HEK293 (cell line): ENCODE results near the gene STMND1.

Experiments
- CTCF ChIA-PET: fragments of 350-600 bp; formaldehyde crosslinking; extraction: SDS; loops from one replicate; lab custom pipeline; 2021; ENCODE audit warnings: antibody characterized with exemption; lab: Yijun Ruan, JAX
- POLR2A ChIA-PET: fragments of 300-600 bp; formaldehyde crosslinking; extraction: SDS; loops from one replicate; lab custom pipeline; 2020; ENCODE audit warnings: antibody characterized with exemption, inconsistent platforms; lab: Yijun Ruan, JAX
- H3K27ac ChIP-seq: fragments of 200-500 bp; sonication (Bioruptor generic); 2 replicates; pipeline ENCODE4 v1.5.1; 2014; ENCODE audit warnings: low read depth, low read length, control low read depth, inconsistent platforms; ENCODE audit errors: extremely low read depth
- H3K36me3 ChIP-seq, 2 experiments: fragments of 200-500 bp in 1 of 2; sonication (Bioruptor generic) in 1 of 2; 1 replicate in 1 of 2; 2 replicates in 1 of 2; pipeline ENCODE4 v1.5.1; 2014 to 2017; ENCODE audit warnings: inconsistent platforms in 2 of 2, low read length in 2 of 2; ENCODE audit not compliant: control insufficient read depth in 2 of 2, insufficient read depth in 1 of 2
- H3K4me1 ChIP-seq: fragments of 200-500 bp; sonication (Bioruptor generic); 2 replicates; pipeline ENCODE4 v1.5.1; 2014; ENCODE audit warnings: mild to moderate bottlenecking, low read length, inconsistent platforms; ENCODE audit not compliant: control insufficient read depth, insufficient read depth
- H3K4me3 ChIP-seq: 2 replicates; pipeline ENCODE4 v1.5.1; 2011; ENCODE audit warnings: low read depth, mild to moderate bottlenecking, control low read depth, low read length, moderate library complexity
- H3K9me3 ChIP-seq: fragments of 200-500 bp; sonication (Bioruptor generic); 2 replicates; pipeline ENCODE4 v1.5.1; 2014; ENCODE audit warnings: low read depth, low read length, inconsistent platforms; ENCODE audit not compliant: control insufficient read depth, insufficient read depth
- BCL11A ChIP-seq: fragments of 450-650 bp; formaldehyde crosslinking; IDR thresholded peaks from 2 replicates; pipeline ENCODE4 v1.5.1; 2016; ENCODE audit warnings: low read depth, missing biosample characterization, missing genetic modification characterization
- BCL11B ChIP-seq: fragments of 450-650 bp; formaldehyde crosslinking; IDR thresholded peaks from 2 replicates; pipeline ENCODE4 v1.5.1; 2016; ENCODE audit warnings: low read depth, missing biosample characterization, missing genetic modification characterization
- BCL6B ChIP-seq: fragments of 450-650 bp; formaldehyde crosslinking; IDR thresholded peaks from 2 replicates; pipeline ENCODE4 v1.5.1; 2017; ENCODE audit warnings: missing biosample characterization, missing genetic modification characterization
- KLF8 ChIP-seq: fragments of 450-650 bp; formaldehyde crosslinking; IDR thresholded peaks from 2 replicates; pipeline ENCODE4 v1.5.1; 2016; ENCODE audit warnings: missing biosample characterization, missing genetic modification characterization
- MZF1 ChIP-seq: fragments of 450-650 bp; formaldehyde crosslinking; IDR thresholded peaks from 2 replicates; pipeline ENCODE4 v1.5.1; 2017; ENCODE audit warnings: missing biosample characterization, missing genetic modification characterization, borderline replicate concordance
- PRDM4 ChIP-seq: fragments of 450-650 bp; formaldehyde crosslinking; IDR thresholded peaks from 2 replicates; pipeline ENCODE4 v1.5.1; 2017; ENCODE audit warnings: missing biosample characterization, missing genetic modification characterization
- TCF7L2 ChIP-seq: IDR thresholded peaks from 2 replicates; pipeline ENCODE4 v1.6.1; 2011; ENCODE audit warnings: low read depth, mild to moderate bottlenecking, inconsistent platforms, low read length, moderate library complexity, borderline replicate concordance
- TRIM28 ChIP-seq: IDR thresholded peaks from 2 replicates; pipeline ENCODE4 v1.6.1; 2011; ENCODE audit warnings: low read length, control low read depth, borderline replicate concordance
- YY2 ChIP-seq: fragments of 450-650 bp; formaldehyde crosslinking; IDR thresholded peaks from 2 replicates; pipeline ENCODE4 v1.5.1; 2016; ENCODE audit warnings: missing biosample characterization, missing genetic modification characterization
- ZBTB10 ChIP-seq: fragments of 450-650 bp; formaldehyde crosslinking; IDR thresholded peaks from 2 replicates; pipeline ENCODE4 v1.5.1; 2016; ENCODE audit warnings: missing biosample characterization, missing genetic modification characterization
- ZBTB26 ChIP-seq: fragments of 450-650 bp; formaldehyde crosslinking; optimal IDR thresholded peaks from 2 replicates; pipeline ENCODE3; 2016; ENCODE audit warnings: missing biosample characterization, mild to moderate bottlenecking, missing genetic modification characterization
- ZNF175 ChIP-seq: fragments of 450-650 bp; formaldehyde crosslinking; IDR thresholded peaks from 2 replicates; pipeline ENCODE4 v1.5.1; 2016; ENCODE audit warnings: missing biosample characterization, missing genetic modification characterization
- ZNF223 ChIP-seq: fragments of 450-650 bp; formaldehyde crosslinking; IDR thresholded peaks from 2 replicates; pipeline ENCODE4 v1.5.1; 2016; ENCODE audit warnings: missing biosample characterization, missing genetic modification characterization
- ZNF292 ChIP-seq: fragments of 450-650 bp; formaldehyde crosslinking; IDR thresholded peaks from 2 replicates; pipeline ENCODE4 v1.5.1; 2016; ENCODE audit warnings: low read depth, missing biosample characterization, missing genetic modification characterization, borderline replicate concordance
- ZNF426 ChIP-seq: fragments of 450-650 bp; formaldehyde crosslinking; IDR thresholded peaks from 2 replicates; pipeline ENCODE4 v1.5.1; 2017; ENCODE audit warnings: missing biosample characterization, missing genetic modification characterization, mild to moderate bottlenecking, inconsistent platforms, moderate library complexity
- ZNF48 ChIP-seq: fragments of 450-650 bp; formaldehyde crosslinking; IDR thresholded peaks from 2 replicates; pipeline ENCODE4 v1.5.1; 2016; ENCODE audit warnings: missing biosample characterization, missing genetic modification characterization
- ZNF501 ChIP-seq: fragments of 450-650 bp; formaldehyde crosslinking; IDR thresholded peaks from 2 replicates; pipeline ENCODE4 v1.5.1; 2016; ENCODE audit warnings: missing biosample characterization, missing genetic modification characterization
- ZNF521 ChIP-seq: fragments of 450-650 bp; formaldehyde crosslinking; IDR thresholded peaks from 2 replicates; pipeline ENCODE4 v1.5.1; 2017; ENCODE audit warnings: missing biosample characterization, mild to moderate bottlenecking, missing genetic modification characterization
- ZNF549 ChIP-seq: fragments of 450-650 bp; IDR thresholded peaks from 2 replicates; pipeline ENCODE4 v1.5.1; 2018; ENCODE audit warnings: missing biosample characterization, missing genetic modification characterization, mild to moderate bottlenecking, inconsistent platforms, moderate library complexity
- ZNF701 ChIP-seq: fragments of 450-650 bp; formaldehyde crosslinking; IDR thresholded peaks from 2 replicates; pipeline ENCODE4 v1.5.1; 2016; ENCODE audit warnings: missing biosample characterization, missing genetic modification characterization
- ZNF843 ChIP-seq: fragments of 450-650 bp; formaldehyde crosslinking; IDR thresholded peaks from 2 replicates; pipeline ENCODE4 v1.5.1; 2016; ENCODE audit warnings: missing biosample characterization, missing genetic modification characterization
- ZSCAN18 ChIP-seq: fragments of 450-650 bp; formaldehyde crosslinking; IDR thresholded peaks from 2 replicates; pipeline ENCODE4 v1.5.1; 2016; ENCODE audit warnings: missing biosample characterization, missing genetic modification characterization
- ZSCAN5A ChIP-seq: fragments of 450-650 bp; formaldehyde crosslinking; IDR thresholded peaks from 2 replicates; pipeline ENCODE4 v1.5.1; 2016; ENCODE audit warnings: missing biosample characterization, missing genetic modification characterization

The STMND1 gene

GRCh38 chr6:17130786-17131185 is 28.9 kb downstream of the STMND1 start:
- ChIA-PET POLR2A (no interaction called here), CTCF (interaction anchor here (0.5 to 0.6 kb wide), 3 partner anchors 35 to 781 kb away, joined by 3 to 7 read pairs (median 3); no protein-coding TSS in a partner anchor)
- Histone ChIP-seq H3K9me3 (no peaks in the 10 kb centered on the region), H3K4me3 (no peak overlapping the region), H3K27ac (no peak overlapping the region), H3K36me3 (no peaks in the 10 kb centered on the region), H3K4me1 (no peaks in the 10 kb centered on the region)
- TF ChIP-seq ZNF223 (no peak), YY2 (tag by site-specific recombination) (no peak), ZNF521 (tag by site-specific recombination) (no peak), BCL11A (tag by site-specific recombination) (no peak), ZBTB10 (no peak), ZNF175 (tag by site-specific recombination) (no peak), ZSCAN18 (tag by site-specific recombination) (no peak)

GRCh38 chr6:17132967-17133366 is 31.1 kb downstream of the STMND1 start:
- H3K27ac ChIP-seq: no peak overlapping the region
- ChIA-PET POLR2A (no interaction called here), CTCF (interaction anchor here (1.3 kb wide), 1 partner anchor 23 kb away, joined by 6 read pairs; no protein-coding TSS in a partner anchor)
- H3K4me1 ChIP-seq: no peaks in the 10 kb centered on the region
- H3K9me3 ChIP-seq: no peaks in the 10 kb centered on the region; the same call in 1 of the 2 replicates
- H3K4me3 ChIP-seq: no peak overlapping the region
- H3K36me3 ChIP-seq: no peaks in the 10 kb centered on the region
- no peak for TF ChIP-seq ZNF701 (tag by site-specific recombination)
- TF ChIP-seq PRDM4: no peak
- TF ChIP-seq TRIM28: no peak
- no peak for TF ChIP-seq ZNF501 (tag by site-specific recombination)
- TF ChIP-seq BCL6B (tag by site-specific recombination): no peak
- TF ChIP-seq ZNF48 (tag by site-specific recombination): no peak
- no peak for TF ChIP-seq ZNF549 (tag by site-specific recombination)
- no peak for TF ChIP-seq ZNF223
- no peak for TF ChIP-seq MZF1 (tag by site-specific recombination)
- no peak for TF ChIP-seq TCF7L2
- no peak for TF ChIP-seq ZNF843 (tag by site-specific recombination)
- TF ChIP-seq ZSCAN5A (tag by site-specific recombination): no peak
- no peak for TF ChIP-seq ZNF426 (tag by site-specific recombination)
- no peak for TF ChIP-seq ZBTB26
- no peak for TF ChIP-seq BCL11B (tag by site-specific recombination)
- TF ChIP-seq KLF8 (tag by site-specific recombination): no peak
- TF ChIP-seq ZNF292 (tag by site-specific recombination): no peak
